Breast epithelium (tissue), 4 donors: ENCODE measurements around the gene CSMD2. TPM values are rescaled to one million over a fixed set of nuclear protein-coding genes. Genes with fewer than 3 reads are reported as not detected.

ENCODE experiments used
- DNase-seq, 2 donors: peaks; one replicate each; pipeline ENCODE4 v3.0.0-alpha.2; 2019; ENCODE audit warnings: low spot score in 2 of 2
- H3K27ac ChIP-seq, 2 donors: fragments of 200-600 bp; sonication (generic) in 1 of 2; one replicate each; pipeline ENCODE4 v1.5.1; 2016 to 2019; ENCODE audit warnings: mild to moderate bottlenecking in 1 of 2
- H3K27me3 ChIP-seq, 2 donors: fragments of 200-600 bp; sonication (generic) in 1 of 2; one replicate each; pipeline versions ENCODE4 v1.5.1 to v1.6.0; 2017 to 2019; ENCODE audit warnings: control low read depth in 1 of 2, mild to moderate bottlenecking in 1 of 2
- H3K36me3 ChIP-seq: fragments of 200-600 bp; one replicate; pipeline ENCODE4 v1.5.1; 2019
- H3K4me1 ChIP-seq, 2 donors: fragments of 200-600 bp; sonication (generic); one replicate each; pipeline ENCODE4 v1.5.1; 2016 to 2019; ENCODE audit warnings: control low read depth in 1 of 2
- H3K4me3 ChIP-seq, 3 donors: fragments of 200-600 bp; sonication (generic); 1 replicate in 2 of 3; 2 replicates in 1 of 3; pipeline ENCODE4 v1.5.1; 2016 to 2019; ENCODE audit warnings: mild to moderate bottlenecking in 3 of 3, moderate library complexity in 2 of 3
- H3K9me3 ChIP-seq, 2 donors: fragments of 200-600 bp; sonication (generic) in 1 of 2; one replicate each; pipeline ENCODE4 v1.5.1; 2016 to 2019; ENCODE audit warnings: control low read depth in 1 of 2
- CTCF ChIP-seq, 3 donors: fragments of 450-650 bp; IDR thresholded peaks; one replicate each; pipeline ENCODE4 v1.5.1; 2016 to 2017; ENCODE audit warnings: antibody characterized with exemption in 3 of 3, mild to moderate bottlenecking in 3 of 3, moderate library complexity in 3 of 3
- POLR2A ChIP-seq: fragments of 450-650 bp; IDR thresholded peaks from one replicate; pipeline ENCODE4 v1.6.1; 2016; ENCODE audit warnings: antibody characterized with exemption, mild to moderate bottlenecking, moderate library complexity
- POLR2AphosphoS5 ChIP-seq, 3 donors: sonication (generic); formaldehyde crosslinking; IDR thresholded peaks; one replicate each; pipeline ENCODE4 v1.6.1; 2017; ENCODE audit warnings: antibody characterized with exemption in 3 of 3
- intact Hi-C: fragments of 100-400 bp; cut with DNase I; formaldehyde crosslinking; loops from one replicate; pipeline ENCODE4 v1.15.1; 2023; ENCODE audit warnings: low total_unique reads
- total RNA-seq, 3 donors: library from RNA; depleted of rRNA; stranded (reverse); fragments of >200 nt; gene quantifications; one replicate each; pipeline ENCODE4 v1.1.0, GENCODE V29; 2016

CSMD2 gene
- total RNA-seq, 3 donors from 2014 or later, result 0.33 to 2.6 (median 0.44) TPM

GRCh38 chr1:33527934-33528333, 637.1 kb downstream of the CSMD2 start:
- H3K36me3 ChIP-seq, result no peaks in the 10 kb centered on the region
- intact Hi-C loops, result no loop called here

GRCh38 chr1:33524586-33524985, 640.4 kb downstream of the CSMD2 start:
- no peaks in the 10 kb centered on the region for H3K9me3 ChIP-seq
- DNase-seq, result no peak
- H3K4me1 ChIP-seq, result no peaks in the 10 kb centered on the region
- no peak overlapping the region for H3K27ac ChIP-seq
- H3K36me3 ChIP-seq, result no peaks in the 10 kb centered on the region
- intact Hi-C loops, result no loop called here
- H3K4me3 ChIP-seq, result no peak overlapping the region
- TF ChIP-seq POLR2A, result no peak
- TF ChIP-seq CTCF (IDR thresholded peaks at IDR 0.05), result no peak
- TF ChIP-seq POLR2AphosphoS5 (IDR thresholded peaks at IDR 0.05), result no peak
- H3K27me3 ChIP-seq, result no peaks in the 10 kb centered on the region

More at GRCh38 chr1:33527934-33528333, 637.1 kb downstream of the CSMD2 start:
- H3K27me3 ChIP-seq, result no peaks in the 10 kb centered on the region
- no peak overlapping the region for H3K27ac ChIP-seq
- no peak for TF ChIP-seq CTCF (IDR thresholded peaks at IDR 0.05)
- no peak for TF ChIP-seq POLR2AphosphoS5 (IDR thresholded peaks at IDR 0.05)
- TF ChIP-seq POLR2A, result no peak
- H3K4me3 ChIP-seq, result no peak overlapping the region
- H3K9me3 ChIP-seq, result no peaks in the 10 kb centered on the region
- DNase-seq, result no peak
- no peaks in the 10 kb centered on the region for H3K4me1 ChIP-seq

GRCh38 chr1:33519240-33519884, 645.7 kb downstream of the CSMD2 start:
- no peak for DNase-seq
- H3K36me3 ChIP-seq, result no peaks in the 10 kb centered on the region
- no peaks in the 10 kb centered on the region for H3K27me3 ChIP-seq
- no peak overlapping the region for H3K27ac ChIP-seq
- no peak overlapping the region for H3K4me3 ChIP-seq
- intact Hi-C loops, result no loop called here
- TF ChIP-seq CTCF (IDR thresholded peaks at IDR 0.05), result no peak
- TF ChIP-seq POLR2A, result no peak
- no peak for TF ChIP-seq POLR2AphosphoS5 (IDR thresholded peaks at IDR 0.05)
- no peaks in the 10 kb centered on the region for H3K9me3 ChIP-seq
- H3K4me1 ChIP-seq, result no peaks in the 10 kb centered on the region

GRCh38 chr1:33517596-33518250, 647.3 kb downstream of the CSMD2 start:
- H3K4me1 ChIP-seq, result no peaks in the 10 kb centered on the region
- TF ChIP-seq CTCF (IDR thresholded peaks at IDR 0.05) (no peak), POLR2A (no peak), POLR2AphosphoS5 (IDR thresholded peaks at IDR 0.05) (no peak)
- intact Hi-C loops, result no loop called here
- DNase-seq, result no peak
- no peaks in the 10 kb centered on the region for H3K36me3 ChIP-seq
- H3K27me3 ChIP-seq, result no peaks in the 10 kb centered on the region
- no peak overlapping the region for H3K27ac ChIP-seq
- no peak overlapping the region for H3K4me3 ChIP-seq
- H3K9me3 ChIP-seq, result no peaks in the 10 kb centered on the region

GRCh38 chr1:33516891-33517567, 648.0 kb downstream of the CSMD2 start:
- Histone ChIP-seq H3K9me3 (no peaks in the 10 kb centered on the region), H3K4me1 (no peaks in the 10 kb centered on the region), H3K4me3 (no peak overlapping the region), H3K27me3 (no peaks in the 10 kb centered on the region), H3K36me3 (no peaks in the 10 kb centered on the region), H3K27ac (no peak overlapping the region)
- intact Hi-C loops, result no loop called here
- DNase-seq, result no peak
- TF ChIP-seq CTCF (IDR thresholded peaks at IDR 0.05) (no peak), POLR2AphosphoS5 (IDR thresholded peaks at IDR 0.05) (no peak), POLR2A (no peak)
